Left lung (tissue), 10 donors: ENCODE measurements around the gene SLC2A13. TPM values are rescaled to one million over a fixed set of nuclear protein-coding genes. Genes with fewer than 3 reads are reported as not detected.

Experiments used
- ATAC-seq: fragments of 200-7000 bp; cut with Tn5 transposase; one replicate; pipeline ENCODE4 v1.9.1; 2020; ENCODE audit warnings: moderate library complexity
- DNase-seq, 4 donors: peaks; one replicate each; pipeline ENCODE4 v3.0.0-alpha.2; 2013 to 2020
- H3K27ac ChIP-seq, 2 donors: fragments of 200-600 bp; sonication (generic) in 1 of 2; one replicate each; pipeline versions ENCODE4 v1.5.0 to v1.8.0; 2020 to 2021
- H3K27me3 ChIP-seq, 2 donors: fragments of 200-600 bp; sonication (generic) in 1 of 2; one replicate each; pipeline versions ENCODE4 v1.5.0 to v1.8.0; 2020 to 2021
- H3K36me3 ChIP-seq, 2 donors: fragments of 200-600 bp; sonication (generic) in 1 of 2; one replicate each; pipeline versions ENCODE4 v1.5.0 to v1.8.0; 2020 to 2021
- H3K4me1 ChIP-seq, 2 donors: fragments of 200-600 bp; one replicate each; pipeline ENCODE4 v1.8.0; 2021
- H3K4me3 ChIP-seq, 2 donors: fragments of 200-600 bp; sonication (generic) in 1 of 2; one replicate each; pipeline versions ENCODE4 v1.5.0 to v1.8.0; 2020 to 2021; ENCODE audit warnings: mild to moderate bottlenecking in 1 of 2
- H3K9me3 ChIP-seq, 2 donors: fragments of 200-600 bp; sonication (generic) in 1 of 2; one replicate each; pipeline versions ENCODE4 v1.5.0 to v1.8.0; 2020 to 2021
- CTCF ChIP-seq, 2 donors: fragments of 200-600 bp; sonication (generic) in 1 of 2; IDR thresholded peaks; one replicate each; pipeline versions ENCODE4 v1.5.0 to v1.8.0; 2021; ENCODE audit warnings: antibody characterized with exemption in 2 of 2
- intact Hi-C, 2 donors: fragments of 100-400 bp; cut with DNase I; formaldehyde crosslinking; loops; one replicate each; pipeline versions ENCODE4 v1.11.2 to v1.14.2; 2022
- polyA plus RNA-seq, 6 donors: library from polyadenylated mRNA; unstranded; fragments of 120-200 nt; gene quantifications; one replicate each; pipeline ENCODE4 v1.2.1, GENCODE V29; 2013; ENCODE audit not compliant: insufficient read length in 6 of 6
- total RNA-seq, 2 donors: library from RNA; stranded (reverse); fragmentation: NEBNext Ultra II Directional; extraction: Animal tissue kit (Norgen Biotek cat#: 25700); gene quantifications; one replicate each; pipeline ENCODE4 v1.2.1, GENCODE V29; 2021
- donor health status: DM: no; HTN: yes; CAD: no.
- donor health status: DM: no; HTN: no; CAD: no.

The SLC2A13 gene
- total and polyA plus RNA-seq, 8 donors = 5.8 to 14.6 (median 7.8) TPM

GRCh38 chr12:39736406-39736805, 369.5 kb downstream of the SLC2A13 start:
- ATAC-seq (no peak), DNase-seq (no peak)
- no peaks in the 10 kb centered on the region for H3K36me3 ChIP-seq
- no peak for TF ChIP-seq CTCF (IDR thresholded peaks at IDR 0.05)
- no peaks in the 10 kb centered on the region for H3K27me3 ChIP-seq
- no peak overlapping the region for H3K27ac ChIP-seq
- peaks cover 0 to 45% of the 10 kb centered on the region in 2 donors for H3K9me3 ChIP-seq
- intact Hi-C loops = no loop called here
- no peak overlapping the region for H3K4me3 ChIP-seq
- H3K4me1 ChIP-seq = no peaks in the 10 kb centered on the region

GRCh38 chr12:39723831-39724230, 382.1 kb downstream of the SLC2A13 start:
- no peaks in the 10 kb centered on the region for H3K4me1 ChIP-seq
- no peak for TF ChIP-seq CTCF (IDR thresholded peaks at IDR 0.05)
- H3K27me3 ChIP-seq = no peaks in the 10 kb centered on the region
- DNase-seq = no peak
- H3K4me3 ChIP-seq = no peak overlapping the region
- peaks cover 0 to 20% of the 10 kb centered on the region in 2 donors for H3K9me3 ChIP-seq
- intact Hi-C loops = no loop called here
- no peak for ATAC-seq
- H3K27ac ChIP-seq = no peak overlapping the region
- no peaks in the 10 kb centered on the region for H3K36me3 ChIP-seq

GRCh38 chr12:39722504-39722903, 383.4 kb downstream of the SLC2A13 start:
- Histone ChIP-seq H3K27me3 (no peaks in the 10 kb centered on the region), H3K27ac (no peak overlapping the region), H3K4me3 (no peak overlapping the region), H3K36me3 (no peaks in the 10 kb centered on the region), H3K4me1 (no peaks in the 10 kb centered on the region), H3K9me3 (peaks cover 0 to 11% of the 10 kb centered on the region in 2 donors)
- no peak for TF ChIP-seq CTCF (IDR thresholded peaks at IDR 0.05)
- no peak for DNase-seq
- intact Hi-C loops = no loop called here
- ATAC-seq = no peak

GRCh38 chr12:39713552-39713951, 392.3 kb downstream of the SLC2A13 start:
- no peaks in the 10 kb centered on the region for H3K4me1 ChIP-seq
- ATAC-seq = no peak
- H3K4me3 ChIP-seq = no peak overlapping the region
- H3K27me3 ChIP-seq = no peaks in the 10 kb centered on the region
- DNase-seq = no peak
- no peak for TF ChIP-seq CTCF (IDR thresholded peaks at IDR 0.05)
- no peaks in the 10 kb centered on the region for H3K9me3 ChIP-seq
- no peak overlapping the region for H3K27ac ChIP-seq
- intact Hi-C loops = no loop called here
- H3K36me3 ChIP-seq = no peaks in the 10 kb centered on the region

- H3K4me3 ChIP-seq = no peak overlapping the region
- no peaks in the 10 kb centered on the region for H3K27me3 ChIP-seq
- H3K9me3 ChIP-seq = no peaks in the 10 kb centered on the region
- no peaks in the 10 kb centered on the region for H3K36me3 ChIP-seq
- no peaks in the 10 kb centered on the region for H3K4me1 ChIP-seq
- H3K27ac ChIP-seq = no peak overlapping the region
- ATAC-seq (no peak), DNase-seq (no peak)
- no peak for TF ChIP-seq CTCF (IDR thresholded peaks at IDR 0.05)
- intact Hi-C loops = no loop called here
Measured at GRCh38 chr12:39712334-39712733, 393.5 kb downstream of the SLC2A13 start.

Other genes with a start within 250 kb of the SLC2A13 start
- gene LRRK2, start 118.9 kb upstream of the SLC2A13 start, total RNA-seq = 100 to 1,000 TPM; 351 to 515 TPM
- 1 to 10 TPM; 3.8 to 9.5 (median 6.4) TPM for gene LRRK2, start 118.9 kb upstream of the SLC2A13 start, polyA plus RNA-seq